ENCODE data around the gene IFT122. TPM values are rescaled to one million over a fixed set of nuclear protein-coding genes. Genes with fewer than 3 reads are reported as not detected.

Gene IFT122
- total and polyA plus RNA-seq, 2 experiments from 2014 or later: 10.2 to 38.8 TPM

DNA sequence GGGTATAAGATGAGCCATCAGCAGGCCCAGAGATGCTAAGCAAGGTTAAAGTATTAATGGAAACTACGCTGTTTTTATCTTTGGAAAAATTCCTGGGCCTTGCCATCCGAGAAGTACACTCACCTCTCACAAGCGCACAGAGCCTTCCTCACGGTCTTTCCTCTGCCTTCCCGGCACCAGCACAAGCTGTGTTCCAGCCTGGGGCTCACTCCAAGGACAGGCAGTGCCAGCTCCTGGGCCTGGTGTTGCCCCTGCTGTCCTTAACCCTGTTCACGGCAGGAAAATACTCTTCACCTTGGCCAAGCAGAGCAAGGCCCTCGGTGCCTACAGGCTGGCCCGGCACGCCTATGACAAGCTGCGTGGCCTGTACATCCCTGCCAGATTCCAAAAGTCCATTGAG, 74.1 kb downstream of the IFT122 start:
- Histone ChIP-seq H4K20me1 (replicated peaks; ENCODE audit: insufficient read depth) (no peaks in the 10 kb centered on the region), H3K4me1 (ENCODE audit: insufficient read depth) (no peaks in the 10 kb centered on the region), H2AFZ (no peak overlapping the region), H3K4me2 (no peak overlapping the region), H3K79me2 (replicated peaks; ENCODE audit: insufficient read depth) (no peaks in the 10 kb centered on the region), H3K27me3 (ENCODE audit: insufficient read depth) (no peaks in the 10 kb centered on the region), H3K9me2 (ENCODE audit: insufficient read depth) (no peaks in the 10 kb centered on the region), H3K27ac (ENCODE audit: low read depth) (no peak overlapping the region), H3K4me3 (no peak overlapping the region), H3F3A (replicated peaks; ENCODE audit: low read depth) (no peaks in the 10 kb centered on the region), H3K36me3 (ENCODE audit: insufficient read depth) (no peaks in the 10 kb centered on the region)
- H3K27ac Mint-ChIP-seq: no peak overlapping the region; the same call in 1 of the 2 replicates
- H3K27me3 Mint-ChIP-seq (ENCODE audit: insufficient read depth, low read depth, poor library complexity): peaks cover 13% of the 10 kb centered on the region
- no peaks in the 10 kb centered on the region; the same call in 2 of the 3 replicates for H3K9me3 Mint-ChIP-seq
- 0 out of 3 replicates have a peak, but pooled peaks cover 2% of the 10 kb centered on the region for H3K4me1 Mint-ChIP-seq
- TF ChIP-seq, protein P1, sequence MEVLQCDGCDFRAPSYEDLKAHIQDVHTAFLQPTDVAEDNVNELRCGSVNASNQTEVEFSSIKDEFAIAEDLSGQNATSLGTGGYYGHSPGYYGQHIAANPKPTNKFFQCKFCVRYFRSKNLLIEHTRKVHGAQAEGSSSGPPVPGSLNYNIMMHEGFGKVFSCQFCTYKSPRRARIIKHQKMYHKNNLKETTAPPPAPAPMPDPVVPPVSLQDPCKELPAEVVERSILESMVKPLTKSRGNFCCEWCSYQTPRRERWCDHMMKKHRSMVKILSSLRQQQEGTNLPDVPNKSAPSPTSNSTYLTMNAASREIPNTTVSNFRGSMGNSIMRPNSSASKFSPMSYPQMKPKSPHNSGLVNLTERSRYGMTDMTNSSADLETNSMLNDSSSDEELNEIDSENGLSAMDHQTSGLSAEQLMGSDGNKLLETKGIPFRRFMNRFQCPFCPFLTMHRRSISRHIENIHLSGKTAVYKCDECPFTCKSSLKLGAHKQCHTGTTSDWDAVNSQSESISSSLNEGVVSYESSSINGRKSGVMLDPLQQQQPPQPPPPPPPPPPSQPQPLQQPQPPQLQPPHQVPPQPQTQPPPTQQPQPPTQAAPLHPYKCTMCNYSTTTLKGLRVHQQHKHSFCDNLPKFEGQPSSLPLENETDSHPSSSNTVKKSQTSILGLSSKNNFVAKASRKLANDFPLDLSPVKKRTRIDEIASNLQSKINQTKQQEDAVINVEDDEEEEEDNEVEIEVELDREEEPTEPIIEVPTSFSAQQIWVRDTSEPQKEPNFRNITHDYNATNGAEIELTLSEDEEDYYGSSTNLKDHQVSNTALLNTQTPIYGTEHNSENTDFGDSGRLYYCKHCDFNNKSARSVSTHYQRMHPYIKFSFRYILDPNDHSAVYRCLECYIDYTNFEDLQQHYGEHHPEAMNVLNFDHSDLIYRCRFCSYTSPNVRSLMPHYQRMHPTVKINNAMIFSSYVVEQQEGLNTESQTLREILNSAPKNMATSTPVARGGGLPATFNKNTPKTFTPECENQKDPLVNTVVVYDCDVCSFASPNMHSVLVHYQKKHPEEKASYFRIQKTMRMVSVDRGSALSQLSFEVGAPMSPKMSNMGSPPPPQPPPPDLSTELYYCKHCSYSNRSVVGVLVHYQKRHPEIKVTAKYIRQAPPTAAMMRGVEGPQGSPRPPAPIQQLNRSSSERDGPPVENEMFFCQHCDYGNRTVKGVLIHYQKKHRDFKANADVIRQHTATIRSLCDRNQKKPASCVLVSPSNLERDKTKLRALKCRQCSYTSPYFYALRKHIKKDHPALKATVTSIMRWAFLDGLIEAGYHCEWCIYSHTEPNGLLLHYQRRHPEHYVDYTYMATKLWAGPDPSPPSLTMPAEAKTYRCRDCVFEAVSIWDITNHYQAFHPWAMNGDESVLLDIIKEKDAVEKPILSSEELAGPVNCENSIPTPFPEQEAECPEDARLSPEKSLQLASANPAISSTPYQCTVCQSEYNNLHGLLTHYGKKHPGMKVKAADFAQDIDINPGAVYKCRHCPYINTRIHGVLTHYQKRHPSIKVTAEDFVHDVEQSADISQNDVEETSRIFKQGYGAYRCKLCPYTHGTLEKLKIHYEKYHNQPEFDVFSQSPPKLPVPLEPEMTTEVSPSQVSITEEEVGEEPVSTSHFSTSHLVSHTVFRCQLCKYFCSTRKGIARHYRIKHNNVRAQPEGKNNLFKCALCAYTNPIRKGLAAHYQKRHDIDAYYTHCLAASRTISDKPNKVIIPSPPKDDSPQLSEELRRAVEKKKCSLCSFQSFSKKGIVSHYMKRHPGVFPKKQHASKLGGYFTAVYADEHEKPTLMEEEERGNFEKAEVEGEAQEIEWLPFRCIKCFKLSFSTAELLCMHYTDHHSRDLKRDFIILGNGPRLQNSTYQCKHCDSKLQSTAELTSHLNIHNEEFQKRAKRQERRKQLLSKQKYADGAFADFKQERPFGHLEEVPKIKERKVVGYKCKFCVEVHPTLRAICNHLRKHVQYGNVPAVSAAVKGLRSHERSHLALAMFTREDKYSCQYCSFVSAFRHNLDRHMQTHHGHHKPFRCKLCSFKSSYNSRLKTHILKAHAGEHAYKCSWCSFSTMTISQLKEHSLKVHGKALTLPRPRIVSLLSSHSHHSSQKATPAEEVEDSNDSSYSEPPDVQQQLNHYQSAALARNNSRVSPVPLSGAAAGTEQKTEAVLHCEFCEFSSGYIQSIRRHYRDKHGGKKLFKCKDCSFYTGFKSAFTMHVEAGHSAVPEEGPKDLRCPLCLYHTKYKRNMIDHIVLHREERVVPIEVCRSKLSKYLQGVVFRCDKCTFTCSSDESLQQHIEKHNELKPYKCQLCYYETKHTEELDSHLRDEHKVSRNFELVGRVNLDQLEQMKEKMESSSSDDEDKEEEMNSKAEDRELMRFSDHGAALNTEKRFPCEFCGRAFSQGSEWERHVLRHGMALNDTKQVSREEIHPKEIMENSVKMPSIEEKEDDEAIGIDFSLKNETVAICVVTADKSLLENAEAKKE (CRISPR knock-in tag; IDR thresholded peaks at IDR 0.05): no peak
- no peak for TF ChIP-seq CREB1 (CRISPR knock-in tag; IDR thresholded peaks at IDR 0.05; ENCODE audit: low read depth)
- TF ChIP-seq ZNF331 (CRISPR knock-in tag; IDR thresholded peaks at IDR 0.05; ENCODE audit: low read depth): no peak
- TF ChIP-seq, protein P2, sequence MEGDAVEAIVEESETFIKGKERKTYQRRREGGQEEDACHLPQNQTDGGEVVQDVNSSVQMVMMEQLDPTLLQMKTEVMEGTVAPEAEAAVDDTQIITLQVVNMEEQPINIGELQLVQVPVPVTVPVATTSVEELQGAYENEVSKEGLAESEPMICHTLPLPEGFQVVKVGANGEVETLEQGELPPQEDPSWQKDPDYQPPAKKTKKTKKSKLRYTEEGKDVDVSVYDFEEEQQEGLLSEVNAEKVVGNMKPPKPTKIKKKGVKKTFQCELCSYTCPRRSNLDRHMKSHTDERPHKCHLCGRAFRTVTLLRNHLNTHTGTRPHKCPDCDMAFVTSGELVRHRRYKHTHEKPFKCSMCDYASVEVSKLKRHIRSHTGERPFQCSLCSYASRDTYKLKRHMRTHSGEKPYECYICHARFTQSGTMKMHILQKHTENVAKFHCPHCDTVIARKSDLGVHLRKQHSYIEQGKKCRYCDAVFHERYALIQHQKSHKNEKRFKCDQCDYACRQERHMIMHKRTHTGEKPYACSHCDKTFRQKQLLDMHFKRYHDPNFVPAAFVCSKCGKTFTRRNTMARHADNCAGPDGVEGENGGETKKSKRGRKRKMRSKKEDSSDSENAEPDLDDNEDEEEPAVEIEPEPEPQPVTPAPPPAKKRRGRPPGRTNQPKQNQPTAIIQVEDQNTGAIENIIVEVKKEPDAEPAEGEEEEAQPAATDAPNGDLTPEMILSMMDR (conservative IDR thresholded peaks at IDR 0.05; ENCODE audit: low read depth in 2 of 2): no peak
- TF ChIP-seq NANOG (IDR thresholded peaks at IDR 0.05; ENCODE audit: borderline replicate concordance): no peak
- no peak for TF ChIP-seq STAT1 (IDR thresholded peaks at IDR 0.05; ENCODE audit: unreplicated experiment)
- TF ChIP-seq ZNF114 (CRISPR knock-in tag; IDR thresholded peaks at IDR 0.05): no peak
- no peak for TF ChIP-seq POLR2AphosphoS5 (IDR thresholded peaks at IDR 0.05; ENCODE audit: low read depth)
- TF ChIP-seq, protein P3, sequence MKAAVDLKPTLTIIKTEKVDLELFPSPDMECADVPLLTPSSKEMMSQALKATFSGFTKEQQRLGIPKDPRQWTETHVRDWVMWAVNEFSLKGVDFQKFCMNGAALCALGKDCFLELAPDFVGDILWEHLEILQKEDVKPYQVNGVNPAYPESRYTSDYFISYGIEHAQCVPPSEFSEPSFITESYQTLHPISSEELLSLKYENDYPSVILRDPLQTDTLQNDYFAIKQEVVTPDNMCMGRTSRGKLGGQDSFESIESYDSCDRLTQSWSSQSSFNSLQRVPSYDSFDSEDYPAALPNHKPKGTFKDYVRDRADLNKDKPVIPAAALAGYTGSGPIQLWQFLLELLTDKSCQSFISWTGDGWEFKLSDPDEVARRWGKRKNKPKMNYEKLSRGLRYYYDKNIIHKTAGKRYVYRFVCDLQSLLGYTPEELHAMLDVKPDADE (IDR thresholded peaks at IDR 0.05): no peak
- TF ChIP-seq EZH2phosphoT487 (IDR thresholded peaks at IDR 0.05; ENCODE audit: unreplicated experiment): no peak
- TF ChIP-seq JUNB (IDR thresholded peaks at IDR 0.05; ENCODE audit: unreplicated experiment): no peak
- no peak for TF ChIP-seq EZH2 (IDR thresholded peaks at IDR 0.05; ENCODE audit: low read depth, unreplicated experiment)
- TF ChIP-seq, protein P4, sequence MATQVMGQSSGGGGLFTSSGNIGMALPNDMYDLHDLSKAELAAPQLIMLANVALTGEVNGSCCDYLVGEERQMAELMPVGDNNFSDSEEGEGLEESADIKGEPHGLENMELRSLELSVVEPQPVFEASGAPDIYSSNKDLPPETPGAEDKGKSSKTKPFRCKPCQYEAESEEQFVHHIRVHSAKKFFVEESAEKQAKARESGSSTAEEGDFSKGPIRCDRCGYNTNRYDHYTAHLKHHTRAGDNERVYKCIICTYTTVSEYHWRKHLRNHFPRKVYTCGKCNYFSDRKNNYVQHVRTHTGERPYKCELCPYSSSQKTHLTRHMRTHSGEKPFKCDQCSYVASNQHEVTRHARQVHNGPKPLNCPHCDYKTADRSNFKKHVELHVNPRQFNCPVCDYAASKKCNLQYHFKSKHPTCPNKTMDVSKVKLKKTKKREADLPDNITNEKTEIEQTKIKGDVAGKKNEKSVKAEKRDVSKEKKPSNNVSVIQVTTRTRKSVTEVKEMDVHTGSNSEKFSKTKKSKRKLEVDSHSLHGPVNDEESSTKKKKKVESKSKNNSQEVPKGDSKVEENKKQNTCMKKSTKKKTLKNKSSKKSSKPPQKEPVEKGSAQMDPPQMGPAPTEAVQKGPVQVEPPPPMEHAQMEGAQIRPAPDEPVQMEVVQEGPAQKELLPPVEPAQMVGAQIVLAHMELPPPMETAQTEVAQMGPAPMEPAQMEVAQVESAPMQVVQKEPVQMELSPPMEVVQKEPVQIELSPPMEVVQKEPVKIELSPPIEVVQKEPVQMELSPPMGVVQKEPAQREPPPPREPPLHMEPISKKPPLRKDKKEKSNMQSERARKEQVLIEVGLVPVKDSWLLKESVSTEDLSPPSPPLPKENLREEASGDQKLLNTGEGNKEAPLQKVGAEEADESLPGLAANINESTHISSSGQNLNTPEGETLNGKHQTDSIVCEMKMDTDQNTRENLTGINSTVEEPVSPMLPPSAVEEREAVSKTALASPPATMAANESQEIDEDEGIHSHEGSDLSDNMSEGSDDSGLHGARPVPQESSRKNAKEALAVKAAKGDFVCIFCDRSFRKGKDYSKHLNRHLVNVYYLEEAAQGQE (IDR thresholded peaks at IDR 0.05; ENCODE audit: unreplicated experiment): no peak
- DNase-seq (ENCODE audit: low spot score): no peak
- no peak overlapping the region for H3K4me3 Mint-ChIP-seq
- no peak for ATAC-seq
- peaks cover 21% of the 10 kb centered on the region for H3K36me3 Mint-ChIP-seq (ENCODE audit: low read depth)
